Measurements from ENCODE around the gene SMIM32. TPM values are rescaled to one million over a fixed set of nuclear protein-coding genes. Genes with fewer than 3 reads are reported as not detected.

The SMIM32 gene
- total and polyA plus RNA-seq, 12 donors = not detected

- intact Hi-C loops (cut with DNase I) = no loop called here
- Histone ChIP-seq H3K9me3 (no peaks in the 10 kb centered on the region), H3K27me3 (no peaks in the 10 kb centered on the region), H3K4me3 (no peak overlapping the region), H3K36me3 (no peaks in the 10 kb centered on the region), H3K27ac (no peak overlapping the region), H3K4me1 (peaks cover 13 to 98% (median 78%) of the 10 kb centered on the region in 9 donors)
- TF ChIP-seq CTCF (IDR thresholded peaks at IDR 0.05) = no peak
- DNase-seq (no peak), ATAC-seq (no peak)
These were observed 51.4 kb downstream of the SMIM32 start for GRCh38 chr5:136141561-136141960.

Other genes with a start within 250 kb of the SMIM32 start
- not detected for gene LECT2, start 238.2 kb downstream of the SMIM32 start, total RNA-seq
- not detected for gene LECT2, start 238.2 kb downstream of the SMIM32 start, polyA plus RNA-seq
- gene TGFBI, start 164.2 kb downstream of the SMIM32 start, total RNA-seq = 100 to 1,000 TPM in 1 of 10 donors, 10 to 100 TPM in 9; 29.6 to 137 (median 46.2) TPM
- 10 to 100 TPM; 65.5 to 69.9 TPM for gene TGFBI, start 164.2 kb downstream of the SMIM32 start, polyA plus RNA-seq
- 10 to 100 TPM; 33.3 to 53.8 (median 39.8) TPM for gene SMAD5, start 60.3 kb downstream of the SMIM32 start, total RNA-seq
- gene SMAD5, start 60.3 kb downstream of the SMIM32 start, polyA plus RNA-seq = 1 to 10 TPM; 7.0 to 8.5 TPM
- gene TRPC7, start 172.4 kb upstream of the SMIM32 start, total RNA-seq = not detected
- not detected for gene TRPC7, start 172.4 kb upstream of the SMIM32 start, polyA plus RNA-seq